Measurements from ENCODE around the gene NFKBIE. TPM values are rescaled to one million over a fixed set of nuclear protein-coding genes. Genes with fewer than 3 reads are reported as not detected.

Gene NFKBIE
- polyA plus RNA-seq, 1 donor from 2014 or later, result 16.8 TPM

DNA sequence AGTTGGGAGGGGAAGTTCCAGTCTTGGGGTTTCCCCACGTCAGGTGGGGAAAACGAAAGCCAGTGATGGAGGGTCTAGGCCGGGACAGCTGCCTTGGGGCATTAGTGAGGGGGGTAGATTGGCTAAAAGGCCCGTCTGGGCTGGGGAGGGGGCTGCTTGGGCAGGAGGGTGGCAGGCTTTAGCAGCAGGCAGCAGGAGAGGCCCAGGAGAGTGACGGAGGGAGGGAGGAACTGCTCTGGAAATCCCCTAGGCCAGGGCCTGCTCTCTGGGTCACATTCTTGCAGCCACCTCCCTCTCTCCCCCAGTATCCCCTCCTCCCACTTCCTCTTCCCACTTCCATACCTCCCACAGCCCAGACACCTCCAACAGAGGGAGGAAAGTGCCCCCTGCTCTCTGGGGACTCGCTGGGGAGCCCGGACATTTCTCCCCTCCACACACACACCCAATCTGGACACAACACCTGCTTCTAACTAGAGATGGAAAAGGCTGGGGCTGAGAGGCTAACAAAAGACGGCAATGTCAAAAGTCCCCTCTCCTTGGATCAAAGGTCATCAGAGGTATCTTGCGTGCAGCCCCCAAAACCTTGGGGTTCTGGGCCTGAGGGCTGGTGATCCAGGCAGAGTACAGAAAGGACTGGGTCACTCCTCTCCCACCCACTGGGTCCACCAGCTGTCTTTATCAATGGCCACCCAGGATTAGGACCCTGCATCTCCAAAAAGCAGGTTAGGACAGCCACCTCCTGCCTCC, 1.8 kb downstream of the NFKBIE start:
- Histone ChIP-seq H3K27ac (ENCODE audit: low read length) (no peak overlapping the region), H4K20me1 (ENCODE audit: insufficient read depth) (peaks cover 4% of the 10 kb centered on the region), H3K36me3 (ENCODE audit: insufficient read depth, low read length) (no peaks in the 10 kb centered on the region), H3F3A (ENCODE audit: insufficient read depth, low read length, poor library complexity, severe bottlenecking) (no peaks in the 10 kb centered on the region), H2AFZ (ENCODE audit: low read depth, low read length) (no peak overlapping the region), H3K9me2 (ENCODE audit: insufficient read depth, low read length) (no peaks in the 10 kb centered on the region), H3K27me3 (ENCODE audit: insufficient read depth, low read depth, low read length) (no peaks in the 10 kb centered on the region), H3K9me3 (ENCODE audit: low read length) (no peaks in the 10 kb centered on the region), H3K9ac (ENCODE audit: low read length) (peak overlapping the region; percentile 79), H3K4me3 (ENCODE audit: low read length) (peak overlapping the region; percentile 96), H3K4me2 (ENCODE audit: low read length) (peak overlapping the region; percentile 95), H3K79me2 (replicated peaks; ENCODE audit: insufficient read depth, low read length) (peaks cover 14% of the 10 kb centered on the region)
- TF ChIP-seq TAF1 (IDR thresholded peaks at IDR 0.05; ENCODE audit: low read depth) (no peak), CTCF (IDR thresholded peaks at IDR 0.05; ENCODE audit: poor library complexity, severe bottlenecking) (no peak), RAD21 (conservative IDR thresholded peaks at IDR 0.05) (no peak), SMC3 (conservative IDR thresholded peaks at IDR 0.05; ENCODE audit: poor library complexity) (no peak), EZH2 (IDR thresholded peaks at IDR 0.05; ENCODE audit: borderline replicate concordance, insufficient read depth, low read length, poor library complexity, severe bottlenecking) (no peak), MXI1 (conservative IDR thresholded peaks at IDR 0.05; ENCODE audit: poor library complexity, severe bottlenecking) (no peak)

DNA sequence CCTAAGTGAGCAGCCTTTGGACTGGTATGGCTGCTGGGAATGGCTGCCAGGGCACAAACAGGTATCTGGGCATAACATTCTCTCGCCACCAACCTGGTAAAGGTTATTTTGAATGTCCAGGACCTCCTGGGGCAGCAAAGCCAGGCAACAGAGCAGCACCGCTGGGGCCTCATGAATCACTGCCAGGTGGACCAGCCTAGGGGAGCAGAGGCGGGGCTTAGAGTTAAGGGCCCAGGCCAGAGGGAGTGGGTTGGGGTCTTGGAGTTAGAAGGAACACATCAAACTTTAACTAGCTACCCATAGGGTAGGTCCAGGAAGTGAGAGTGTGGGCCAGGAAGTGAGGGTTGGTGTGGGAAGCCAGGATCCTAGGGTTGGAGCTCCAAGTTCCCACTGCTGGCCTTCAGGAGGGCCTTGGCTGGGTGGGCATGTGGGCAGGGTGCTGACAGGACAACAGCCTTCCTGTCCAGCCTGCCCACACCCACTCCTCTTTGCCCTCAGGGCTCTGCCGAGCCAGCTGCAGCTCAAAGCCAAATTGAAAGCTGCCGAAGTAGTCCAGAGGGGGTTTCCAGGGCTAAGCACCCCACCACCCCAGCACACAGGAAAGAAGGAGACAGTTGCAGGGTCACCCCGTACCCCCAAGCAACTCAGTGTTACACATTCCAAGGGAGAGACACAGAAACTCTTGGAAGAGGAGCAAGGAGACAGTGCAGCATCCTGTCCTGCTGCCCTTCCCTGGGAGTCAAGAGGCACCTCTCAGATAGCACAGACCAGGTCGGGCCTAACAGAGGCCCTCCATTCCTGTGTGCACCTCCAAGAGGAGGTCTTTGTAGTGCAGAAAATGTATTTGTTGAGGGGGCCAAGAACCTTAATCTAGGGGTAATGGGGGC, 2.6 kb downstream of the NFKBIE start:
- Histone ChIP-seq H3K4me2 (ENCODE audit: low read length) (no peak overlapping the region), H4K20me1 (ENCODE audit: insufficient read depth) (peaks cover 4% of the 10 kb centered on the region)
- TF ChIP-seq TAF1 (IDR thresholded peaks at IDR 0.05; ENCODE audit: low read depth) (no peak), MXI1 (conservative IDR thresholded peaks at IDR 0.05; ENCODE audit: poor library complexity, severe bottlenecking) (no peak), POLR2AphosphoS5 (IDR thresholded peaks at IDR 0.05) (no peak), SMC3 (conservative IDR thresholded peaks at IDR 0.05; ENCODE audit: poor library complexity) (no peak), CTCF (IDR thresholded peaks at IDR 0.05; ENCODE audit: poor library complexity, severe bottlenecking) (no peak), RAD21 (conservative IDR thresholded peaks at IDR 0.05) (no peak)

More for the DNA sequence above, 2.6 kb downstream of the NFKBIE start:
- H3K9me3 ChIP-seq (ENCODE audit: low read length), result no peaks in the 10 kb centered on the region
- peak overlapping the region; percentile 96 for H3K4me3 ChIP-seq (ENCODE audit: low read length)
- H3K36me3 ChIP-seq (ENCODE audit: insufficient read depth, low read length), result no peaks in the 10 kb centered on the region
- H3K79me2 ChIP-seq (replicated peaks; ENCODE audit: insufficient read depth, low read length), result peaks cover 14% of the 10 kb centered on the region
- no peaks in the 10 kb centered on the region for H3F3A ChIP-seq (ENCODE audit: insufficient read depth, low read length, poor library complexity, severe bottlenecking)
- H3K27ac ChIP-seq (ENCODE audit: low read length), result no peak overlapping the region
- no peaks in the 10 kb centered on the region for H3K9me2 ChIP-seq (ENCODE audit: insufficient read depth, low read length)
- H3K27me3 ChIP-seq (ENCODE audit: insufficient read depth, low read depth, low read length), result no peaks in the 10 kb centered on the region
- no peak overlapping the region for H2AFZ ChIP-seq (ENCODE audit: low read depth, low read length)
- peak overlapping the region; percentile 27 for H3K9ac ChIP-seq (ENCODE audit: low read length)
